VCaP (cell line): ENCODE results near the gene RAB36.

Experiments used
- H3K27ac ChIP-seq: fragments of 450-650 bp; 2 replicates; pipeline ENCODE4 v1.5.1; 2017
- TF ChIP-seq, protein P1 (sequence below): fragments of 450-650 bp; conservative IDR thresholded peaks from 2 replicates; pipeline ENCODE4 v1.5.1; 2017; ENCODE audit warnings: mild to moderate bottlenecking, moderate library complexity

RAB36 gene

DNA sequence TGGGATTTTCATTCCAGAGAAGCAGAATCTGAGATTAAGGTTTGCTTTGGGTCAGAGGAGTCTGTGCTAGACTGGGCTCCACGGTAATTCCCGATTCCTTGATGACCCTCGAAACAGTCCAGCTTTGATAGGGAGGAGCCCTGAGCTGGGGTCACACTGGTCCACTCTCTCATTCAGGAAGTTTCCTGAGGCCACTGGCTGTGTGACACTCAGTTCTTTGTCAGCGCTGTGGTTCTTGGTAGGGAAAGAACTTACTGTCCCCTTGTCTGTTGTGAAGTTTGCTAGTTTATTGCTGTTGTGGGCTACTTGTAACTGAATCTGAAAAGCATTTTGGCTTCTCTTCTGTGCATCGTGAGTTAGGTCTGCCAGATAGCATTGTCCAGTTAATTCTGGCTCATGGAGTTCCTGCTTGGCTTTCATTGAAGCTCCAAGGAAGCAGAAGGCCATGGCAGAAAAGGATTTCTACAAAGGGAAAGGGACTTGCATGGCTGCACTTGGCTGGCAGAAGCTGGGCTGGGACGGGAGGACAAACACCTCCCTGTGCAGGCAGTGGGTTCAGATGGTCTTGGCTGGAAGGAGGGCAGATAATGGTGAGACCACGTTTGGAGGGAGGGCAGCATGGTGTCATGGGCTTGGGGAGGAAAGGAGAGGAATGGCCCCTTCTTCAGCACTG is 58.3 kb downstream of the RAB36 start:
- H3K27ac ChIP-seq, result no peak overlapping the region
- TF ChIP-seq, protein P1, sequence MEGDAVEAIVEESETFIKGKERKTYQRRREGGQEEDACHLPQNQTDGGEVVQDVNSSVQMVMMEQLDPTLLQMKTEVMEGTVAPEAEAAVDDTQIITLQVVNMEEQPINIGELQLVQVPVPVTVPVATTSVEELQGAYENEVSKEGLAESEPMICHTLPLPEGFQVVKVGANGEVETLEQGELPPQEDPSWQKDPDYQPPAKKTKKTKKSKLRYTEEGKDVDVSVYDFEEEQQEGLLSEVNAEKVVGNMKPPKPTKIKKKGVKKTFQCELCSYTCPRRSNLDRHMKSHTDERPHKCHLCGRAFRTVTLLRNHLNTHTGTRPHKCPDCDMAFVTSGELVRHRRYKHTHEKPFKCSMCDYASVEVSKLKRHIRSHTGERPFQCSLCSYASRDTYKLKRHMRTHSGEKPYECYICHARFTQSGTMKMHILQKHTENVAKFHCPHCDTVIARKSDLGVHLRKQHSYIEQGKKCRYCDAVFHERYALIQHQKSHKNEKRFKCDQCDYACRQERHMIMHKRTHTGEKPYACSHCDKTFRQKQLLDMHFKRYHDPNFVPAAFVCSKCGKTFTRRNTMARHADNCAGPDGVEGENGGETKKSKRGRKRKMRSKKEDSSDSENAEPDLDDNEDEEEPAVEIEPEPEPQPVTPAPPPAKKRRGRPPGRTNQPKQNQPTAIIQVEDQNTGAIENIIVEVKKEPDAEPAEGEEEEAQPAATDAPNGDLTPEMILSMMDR, result no peak

DNA sequence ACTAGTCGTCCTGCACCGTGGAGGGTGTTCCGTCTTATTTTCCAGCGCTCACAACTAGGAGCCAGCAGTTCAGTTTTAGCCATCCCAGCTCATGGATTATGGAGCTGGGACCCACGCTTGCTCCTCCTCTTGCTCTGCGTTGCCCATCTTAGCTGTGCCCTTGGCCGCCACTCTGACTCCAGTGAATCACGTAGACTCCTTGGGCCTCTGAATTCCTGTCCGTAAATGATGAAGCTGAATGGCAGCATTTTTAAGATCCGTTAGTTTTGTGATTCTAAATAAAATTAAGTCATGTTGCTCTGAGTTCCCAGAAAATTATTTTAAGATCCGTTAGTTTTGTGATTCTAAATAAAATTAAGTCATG is 58.8 kb downstream of the RAB36 start:
- TF ChIP-seq, protein P1, result no peak
- no peak overlapping the region for H3K27ac ChIP-seq

DNA sequence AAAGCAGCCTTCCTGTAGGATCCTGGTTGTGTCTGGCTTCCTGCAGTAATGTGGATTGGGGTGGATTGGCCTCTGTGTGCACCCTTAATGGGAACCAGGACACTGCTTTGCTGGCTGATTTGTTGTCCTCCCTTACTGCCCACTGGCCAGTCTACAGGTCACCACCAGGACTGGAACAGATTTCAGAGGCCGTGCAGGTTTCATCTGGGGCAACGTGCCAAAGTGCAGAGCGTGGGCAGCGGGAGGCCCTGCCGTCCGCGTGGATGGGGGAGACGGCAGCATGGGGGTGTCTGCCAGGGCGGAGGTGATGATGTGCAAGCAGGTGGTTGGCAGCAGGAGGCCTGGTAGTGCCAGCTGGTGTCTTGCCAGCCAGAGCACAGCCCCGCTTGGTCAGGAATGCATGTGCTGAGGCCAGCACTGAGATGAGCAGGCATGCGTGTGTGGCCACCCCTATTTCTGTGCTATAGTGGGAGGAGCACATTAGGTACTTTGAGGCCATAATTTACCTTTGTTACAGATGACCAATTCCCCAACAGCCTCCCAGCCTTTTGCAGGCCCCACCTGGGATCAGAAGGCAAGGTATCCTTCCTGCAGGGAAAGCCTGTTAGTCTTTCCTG is 59.4 kb downstream of the RAB36 start:
- H3K27ac ChIP-seq, result no peak overlapping the region
- TF ChIP-seq, protein P1, result no peak

- TF ChIP-seq, protein P1, result no peak
Measured at GRCh38 chr22:23205339-23206049, 60.2 kb downstream of the RAB36 start.

DNA sequence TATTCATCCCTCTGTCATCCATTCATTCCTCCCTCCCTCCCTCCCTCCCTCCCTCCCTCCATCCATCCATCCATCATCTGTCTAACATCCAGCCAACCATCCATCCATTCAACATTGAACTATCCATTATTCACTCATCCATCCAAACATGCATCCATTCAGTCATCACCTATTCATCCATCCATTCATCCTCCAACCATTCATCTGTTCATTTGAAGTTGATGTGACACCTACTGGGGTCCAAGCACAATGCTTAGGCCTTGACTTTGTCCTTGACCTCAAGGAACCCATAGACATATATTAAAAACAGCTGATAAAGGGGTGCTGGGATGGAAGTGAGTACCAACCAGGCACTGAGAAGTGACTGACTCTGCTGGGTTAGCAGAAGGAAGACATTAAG is 61.6 kb downstream of the RAB36 start:
- TF ChIP-seq, protein P1, result no peak
- no peak overlapping the region for H3K27ac ChIP-seq

More at GRCh38 chr22:23205339-23206049, 60.2 kb downstream of the RAB36 start:
- no peak overlapping the region for H3K27ac ChIP-seq

- TF ChIP-seq, protein P1, result no peak
- H3K27ac ChIP-seq, result no peak overlapping the region
Measured at GRCh38 chr22:23207729-23208393, 62.6 kb downstream of the RAB36 start.
